Stomach (tissue), 4 donors: ENCODE data around the gene SPATA31A3.
"Not testable (repeated sequence)": the region's sequence is repeated elsewhere in the genome, so short reads cannot be mapped to it uniquely, and the experiment has no call there.

Experiments used
- POLR2A ChIP-seq, 4 donors: fragments of 450-650 bp; IDR thresholded peaks; one replicate each; pipeline ENCODE4 v1.6.1; 2016; ENCODE audit warnings: antibody characterized with exemption in 4 of 4, control low read depth in 2 of 4, mild to moderate bottlenecking in 1 of 4, moderate library complexity in 1 of 4
- TF ChIP-seq, protein P1 (sequence below), 7 experiments: fragments of 450-650 bp in 4 of 7; fragments of 200-600 bp in 3 of 7; sonication (generic) in 3 of 7; IDR thresholded peaks; one replicate each; pipeline ENCODE4 v1.5.1; 2016 to 2019; ENCODE audit warnings: antibody characterized with exemption in 7 of 7, control low read depth in 2 of 7, mild to moderate bottlenecking in 1 of 7

DNA sequence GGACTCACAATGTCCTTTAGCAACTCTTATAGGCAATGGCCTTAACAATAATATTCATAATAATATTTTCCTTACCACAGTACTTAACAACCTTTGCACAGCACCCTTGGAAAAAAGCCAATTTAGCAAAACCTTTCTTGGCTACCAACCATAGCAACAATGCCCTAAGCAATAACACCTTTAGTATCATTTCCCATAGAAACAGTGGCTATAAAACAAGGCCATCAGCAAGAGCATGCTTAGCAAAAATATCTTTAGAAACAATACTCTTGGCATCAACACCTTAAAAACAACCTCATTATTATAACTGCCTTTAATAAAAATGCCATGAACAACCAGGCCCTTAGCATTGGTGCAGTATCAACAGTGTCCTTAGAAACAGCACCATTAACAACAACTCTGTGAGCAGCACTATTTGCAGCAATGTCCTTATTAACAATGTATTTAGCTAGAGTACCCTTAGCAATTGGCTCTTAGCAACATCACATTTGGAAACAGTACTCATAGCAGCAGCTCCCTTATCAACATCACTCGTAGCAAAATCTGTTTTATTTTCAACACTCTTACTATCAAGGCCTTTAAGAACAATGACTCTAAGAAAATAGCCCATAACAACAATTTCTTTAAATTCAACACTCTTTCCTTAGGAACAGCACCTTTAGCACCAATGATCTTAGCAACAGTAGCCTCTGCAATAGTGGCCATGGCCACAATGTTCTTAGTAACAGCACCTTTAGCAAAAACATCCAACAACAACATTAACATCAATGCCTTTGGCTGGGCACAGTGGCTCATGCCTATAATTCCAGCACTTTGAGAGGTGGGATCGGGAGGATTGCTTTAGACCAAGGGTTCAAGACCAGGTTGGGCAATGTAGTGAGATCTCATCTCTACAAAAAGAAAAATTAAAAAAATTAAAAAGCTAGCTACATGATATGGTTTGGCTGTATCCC is 52.2 kb downstream of the SPATA31A3 start:
- TF ChIP-seq, protein P1, sequence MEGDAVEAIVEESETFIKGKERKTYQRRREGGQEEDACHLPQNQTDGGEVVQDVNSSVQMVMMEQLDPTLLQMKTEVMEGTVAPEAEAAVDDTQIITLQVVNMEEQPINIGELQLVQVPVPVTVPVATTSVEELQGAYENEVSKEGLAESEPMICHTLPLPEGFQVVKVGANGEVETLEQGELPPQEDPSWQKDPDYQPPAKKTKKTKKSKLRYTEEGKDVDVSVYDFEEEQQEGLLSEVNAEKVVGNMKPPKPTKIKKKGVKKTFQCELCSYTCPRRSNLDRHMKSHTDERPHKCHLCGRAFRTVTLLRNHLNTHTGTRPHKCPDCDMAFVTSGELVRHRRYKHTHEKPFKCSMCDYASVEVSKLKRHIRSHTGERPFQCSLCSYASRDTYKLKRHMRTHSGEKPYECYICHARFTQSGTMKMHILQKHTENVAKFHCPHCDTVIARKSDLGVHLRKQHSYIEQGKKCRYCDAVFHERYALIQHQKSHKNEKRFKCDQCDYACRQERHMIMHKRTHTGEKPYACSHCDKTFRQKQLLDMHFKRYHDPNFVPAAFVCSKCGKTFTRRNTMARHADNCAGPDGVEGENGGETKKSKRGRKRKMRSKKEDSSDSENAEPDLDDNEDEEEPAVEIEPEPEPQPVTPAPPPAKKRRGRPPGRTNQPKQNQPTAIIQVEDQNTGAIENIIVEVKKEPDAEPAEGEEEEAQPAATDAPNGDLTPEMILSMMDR (IDR thresholded peaks at IDR 0.05) = not testable (repeated sequence)
- not testable (repeated sequence) for TF ChIP-seq POLR2A (IDR thresholded peaks at IDR 0.05)
